IPS-15b (cell line): ENCODE data around the gene TBX1.

Experiments used
- H3K27me3 ChIP-seq: one replicate; pipeline ENCODE4 v1.6.1; 2013; ENCODE audit warnings: low read length; ENCODE audit not compliant: control insufficient read depth, insufficient read depth
- H3K36me3 ChIP-seq: one replicate; pipeline ENCODE4 v1.6.1; 2013; ENCODE audit warnings: low read length; ENCODE audit not compliant: control insufficient read depth, insufficient read depth
- H3K4me1 ChIP-seq: one replicate; pipeline ENCODE4 v1.6.1; 2013; ENCODE audit warnings: mild to moderate bottlenecking, low read length; ENCODE audit not compliant: control insufficient read depth, insufficient read depth
- H3K4me3 ChIP-seq: one replicate; pipeline ENCODE4 v1.5.1; 2013; ENCODE audit warnings: low read depth, low read length
- H3K9ac ChIP-seq: one replicate; pipeline ENCODE4 v1.6.1; 2013; ENCODE audit warnings: low read depth, mild to moderate bottlenecking, low read length
- H3K9me3 ChIP-seq: one replicate; pipeline ENCODE4 v1.6.1; 2013; ENCODE audit warnings: mild to moderate bottlenecking, low read length; ENCODE audit not compliant: control insufficient read depth, insufficient read depth

The TBX1 gene

DNA sequence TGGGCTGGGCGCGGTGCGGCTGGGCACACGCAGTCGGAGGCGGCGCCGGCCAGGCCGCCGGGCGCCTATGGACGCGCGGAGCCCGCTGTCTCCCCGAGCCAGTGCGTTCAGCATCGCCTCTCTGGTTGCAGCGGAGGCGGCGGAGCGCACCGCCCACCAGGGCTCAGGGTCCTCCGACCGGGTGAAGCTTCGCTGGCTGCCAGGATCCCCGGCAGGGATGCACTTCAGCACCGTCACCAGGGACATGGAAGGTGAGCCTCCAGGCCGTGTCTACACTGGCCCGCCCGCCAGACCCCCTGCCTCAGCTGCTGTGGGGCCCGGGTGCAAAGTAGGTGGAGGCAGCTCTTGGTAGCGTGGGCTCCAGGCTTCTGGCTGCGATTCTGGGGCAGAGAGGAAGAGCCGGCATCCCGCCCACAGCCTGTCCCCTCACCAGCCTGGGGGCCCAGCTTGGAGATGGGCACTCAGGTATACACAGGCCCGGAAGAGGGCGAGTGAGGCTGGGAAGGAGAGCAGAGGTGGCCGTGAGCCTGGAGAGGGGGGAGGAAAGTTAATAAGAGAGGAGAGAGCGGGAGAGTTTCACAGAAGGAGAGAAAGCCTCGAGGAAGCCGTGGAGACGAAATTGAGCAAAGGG lies 1.0 kb upstream of the TBX1 start:
- peak overlapping the region; percentile 8 for H3K4me3 ChIP-seq
- peaks cover 2% of the 10 kb centered on the region for H3K4me1 ChIP-seq
- no peaks in the 10 kb centered on the region for H3K9me3 ChIP-seq
- H3K9ac ChIP-seq = no peak overlapping the region
- H3K27me3 ChIP-seq = peaks cover 89% of the 10 kb centered on the region
- peaks cover 2% of the 10 kb centered on the region for H3K36me3 ChIP-seq

DNA sequence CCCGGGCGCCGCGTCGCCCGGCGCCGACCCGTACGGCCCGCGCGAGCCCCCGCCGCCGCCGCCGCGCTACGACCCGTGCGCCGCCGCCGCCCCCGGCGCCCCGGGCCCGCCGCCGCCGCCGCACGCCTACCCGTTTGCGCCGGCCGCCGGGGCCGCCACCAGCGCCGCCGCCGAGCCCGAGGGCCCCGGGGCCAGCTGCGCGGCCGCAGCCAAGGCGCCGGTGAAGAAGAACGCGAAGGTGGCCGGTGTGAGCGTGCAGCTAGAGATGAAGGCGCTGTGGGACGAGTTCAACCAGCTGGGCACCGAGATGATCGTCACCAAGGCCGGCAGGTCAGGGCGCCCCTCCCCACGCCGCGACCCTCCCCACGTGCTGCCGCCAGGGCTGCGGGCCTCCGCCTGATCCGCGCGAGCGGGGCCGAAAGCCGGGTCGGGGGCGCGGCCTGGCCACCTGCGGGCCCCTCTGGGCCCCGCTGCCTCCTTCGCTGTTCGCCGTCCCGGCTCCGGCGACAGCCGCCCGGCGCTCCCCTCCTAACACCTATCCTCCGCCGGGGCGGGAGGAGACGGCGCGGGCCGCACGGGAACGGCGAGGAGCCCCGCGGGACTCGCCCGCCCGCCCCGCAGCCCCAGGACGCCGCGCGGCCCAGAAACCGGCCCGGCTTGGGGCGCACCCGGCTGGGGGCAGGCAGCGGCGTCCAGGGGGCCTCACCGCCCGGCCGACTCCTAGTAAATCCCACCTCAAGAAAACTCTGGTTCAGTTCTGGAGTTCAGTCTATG lies 560 bp downstream of the TBX1 start:
- Histone ChIP-seq H3K9me3 (no peaks in the 10 kb centered on the region), H3K27me3 (peaks cover 89% of the 10 kb centered on the region), H3K4me3 (peak overlapping the region; percentile 4), H3K36me3 (peaks cover 2% of the 10 kb centered on the region), H3K4me1 (peaks cover 7% of the 10 kb centered on the region), H3K9ac (no peak overlapping the region)

DNA sequence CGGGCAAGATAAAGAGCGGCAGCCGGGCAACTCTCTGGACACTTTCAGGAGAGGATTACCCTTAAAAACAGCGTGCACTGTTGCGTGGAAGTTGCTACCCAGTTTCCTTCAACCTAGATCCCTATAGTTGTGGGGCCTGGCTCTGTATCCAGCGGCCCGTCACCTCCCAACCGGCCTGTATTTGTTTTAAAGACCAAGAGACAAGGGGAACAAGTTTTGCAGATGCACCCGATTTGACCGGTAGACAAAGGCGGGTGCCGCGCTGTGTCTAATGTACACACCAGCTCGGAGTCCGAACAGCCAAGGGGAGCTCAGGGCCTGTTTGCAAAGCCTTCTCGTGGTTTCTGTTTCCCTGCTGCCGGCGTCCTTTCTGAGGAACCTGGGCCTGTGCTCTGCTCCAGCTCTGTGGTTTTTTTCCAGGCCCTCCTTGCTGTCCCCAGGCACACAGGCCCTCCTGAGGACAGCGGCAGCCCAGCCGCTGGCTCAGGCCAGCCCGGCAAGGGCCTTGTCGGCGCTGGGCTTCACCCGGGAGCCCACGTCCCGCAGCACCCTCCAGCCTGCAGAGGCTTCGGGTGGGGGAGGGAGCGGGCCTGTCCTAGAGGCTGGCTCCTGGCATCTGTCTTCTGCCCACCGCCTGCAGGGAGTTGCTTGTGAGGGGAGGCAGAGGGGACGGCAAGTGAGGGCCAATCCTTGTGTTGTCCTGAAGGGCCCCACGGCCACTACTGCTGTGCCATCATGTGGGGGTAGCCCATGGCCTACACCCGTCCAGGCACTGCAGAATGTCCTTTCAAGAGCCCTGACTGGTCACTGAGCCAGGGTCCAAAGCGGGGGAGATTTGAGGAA lies 1.4 kb downstream of the TBX1 start:
- Histone ChIP-seq H3K9me3 (no peaks in the 10 kb centered on the region), H3K4me3 (peak overlapping the region; percentile 13), H3K9ac (no peak overlapping the region), H3K27me3 (peaks cover 90% of the 10 kb centered on the region), H3K4me1 (peaks cover 7% of the 10 kb centered on the region), H3K36me3 (peaks cover 2% of the 10 kb centered on the region)

- Histone ChIP-seq H3K9ac (no peak overlapping the region), H3K27me3 (peaks cover 90% of the 10 kb centered on the region)
Observed at GRCh38 chr22:19762568-19763457, 2.2 kb downstream of the TBX1 start.

DNA sequence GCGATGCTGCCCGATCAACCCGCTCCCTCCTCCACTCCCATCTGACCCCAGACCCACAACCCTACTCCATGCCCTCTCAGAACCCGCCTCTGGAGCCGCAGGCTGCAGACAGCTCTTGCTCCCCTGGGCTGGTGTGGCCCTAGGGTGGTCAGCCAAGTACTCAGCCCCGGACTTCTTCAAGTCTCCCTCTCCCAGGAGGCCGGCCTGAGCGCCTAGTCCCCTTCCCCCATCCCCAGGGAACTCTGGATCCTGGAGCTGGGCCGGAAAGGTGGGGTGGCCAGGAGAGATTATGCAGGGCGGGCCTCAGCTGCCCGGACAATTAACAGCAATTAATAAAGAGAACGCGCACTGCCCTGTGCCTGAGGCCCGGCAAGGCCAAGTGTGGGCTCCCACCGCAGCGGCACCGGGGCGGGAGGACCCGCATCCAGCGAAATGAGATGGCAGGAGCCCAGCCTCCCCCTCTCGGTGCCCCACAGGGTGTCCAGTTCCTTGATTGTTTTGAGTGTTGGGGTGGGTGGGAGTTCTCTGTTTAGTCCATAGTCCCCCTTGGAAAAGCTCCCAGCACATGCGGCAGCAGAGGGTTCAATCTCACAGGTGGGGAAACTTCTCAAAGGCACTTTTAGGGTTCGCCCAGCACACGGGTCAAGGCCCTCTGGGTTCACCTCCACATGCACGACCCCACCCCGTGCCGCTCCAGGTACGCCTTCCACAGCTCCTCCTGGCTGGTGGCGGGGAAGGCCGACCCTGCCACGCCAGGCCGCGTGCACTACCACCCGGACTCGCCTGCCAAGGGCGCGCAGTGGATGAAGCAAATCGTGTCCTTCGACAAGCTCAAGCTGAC lies 3.1 kb downstream of the TBX1 start:
- Histone ChIP-seq H3K9ac (no peak overlapping the region), H3K4me3 (peak overlapping the region; percentile 13), H3K4me1 (peaks cover 5% of the 10 kb centered on the region), H3K27me3 (peaks cover 90% of the 10 kb centered on the region), H3K36me3 (peaks cover 2% of the 10 kb centered on the region), H3K9me3 (no peaks in the 10 kb centered on the region)

More at GRCh38 chr22:19762568-19763457, 2.2 kb downstream of the TBX1 start:
- Histone ChIP-seq H3K36me3 (peaks cover 2% of the 10 kb centered on the region), H3K9me3 (no peaks in the 10 kb centered on the region), H3K4me1 (peaks cover 5% of the 10 kb centered on the region), H3K4me3 (peak overlapping the region; percentile 13)

DNA sequence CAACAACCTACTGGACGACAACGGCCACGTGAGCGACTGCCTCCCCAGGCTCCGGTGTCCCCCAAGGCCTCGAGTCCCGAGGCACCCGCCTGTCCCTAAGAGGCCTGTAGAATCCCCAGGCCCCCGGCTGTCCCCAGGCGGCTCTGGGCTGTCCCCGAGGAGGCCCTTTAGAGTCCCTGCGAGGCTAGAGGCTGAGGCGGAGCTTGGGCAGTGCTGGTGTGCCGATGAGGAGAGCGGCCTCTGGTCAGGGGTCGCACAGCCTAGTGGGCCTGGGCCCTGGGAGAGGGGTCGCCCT lies 3.7 kb downstream of the TBX1 start:
- Histone ChIP-seq H3K4me1 (peaks cover 5% of the 10 kb centered on the region), H3K4me3 (no peak overlapping the region), H3K36me3 (peaks cover 2% of the 10 kb centered on the region), H3K9ac (no peak overlapping the region), H3K27me3 (peaks cover 89% of the 10 kb centered on the region), H3K9me3 (no peaks in the 10 kb centered on the region)

- H3K36me3 ChIP-seq = peaks cover 2% of the 10 kb centered on the region
- H3K9ac ChIP-seq = no peak overlapping the region
- peak overlapping the region; percentile 43 for H3K4me3 ChIP-seq
- H3K9me3 ChIP-seq = no peaks in the 10 kb centered on the region
- H3K27me3 ChIP-seq = peaks cover 89% of the 10 kb centered on the region
- H3K4me1 ChIP-seq = peaks cover 5% of the 10 kb centered on the region
Observed at GRCh38 chr22:19764636-19765476, 4.3 kb downstream of the TBX1 start.

GRCh38 chr22:19765477-19766239 lies 5.1 kb downstream of the TBX1 start:
- H3K27me3 ChIP-seq = peaks cover 92% of the 10 kb centered on the region
- H3K9me3 ChIP-seq = no peaks in the 10 kb centered on the region
- peaks cover 2% of the 10 kb centered on the region for H3K36me3 ChIP-seq
- H3K4me3 ChIP-seq = peak overlapping the region; percentile 43
- peaks cover 5% of the 10 kb centered on the region for H3K4me1 ChIP-seq
- H3K9ac ChIP-seq = no peak overlapping the region

GRCh38 chr22:19766240-19766510 lies 5.6 kb downstream of the TBX1 start:
- H3K9ac ChIP-seq = no peak overlapping the region
- H3K9me3 ChIP-seq = no peaks in the 10 kb centered on the region
- no peak overlapping the region for H3K4me3 ChIP-seq
- H3K36me3 ChIP-seq = peaks cover 2% of the 10 kb centered on the region
- peaks cover 5% of the 10 kb centered on the region for H3K4me1 ChIP-seq
- H3K27me3 ChIP-seq = peaks cover 90% of the 10 kb centered on the region
